MCF 10A (cell line): ENCODE measurements around the gene NKAIN4. TPM values are rescaled to one million over a fixed set of nuclear protein-coding genes. Genes with fewer than 3 reads are reported as not detected.

ENCODE experiments used
- BruUV-seq: library from RNA; stranded (reverse); fragments of 400-500 nt; replicated peaks from 2 replicates; lab custom pipeline; 2021; lab: Mats Ljungman, UMichigan
- CTCF ChIA-PET: fragments of 300-600 bp; sonication (Branson Sonifier 250); formaldehyde crosslinking; extraction: SDS; loops from one replicate; lab custom pipeline; 2021; ENCODE audit warnings: antibody characterized with exemption, inconsistent platforms; lab: Yijun Ruan, JAX
- POLR2A ChIA-PET: fragments of 300-600, 350-650 bp; sonication (Branson Sonifier 250); formaldehyde crosslinking; extraction: SDS; loops from one replicate; lab custom pipeline; 2020; ENCODE audit warnings: antibody characterized with exemption, inconsistent platforms; lab: Yijun Ruan, JAX
- DNase-seq: peaks from one replicate; pipeline ENCODE4 v3.0.0-alpha.2; 2018; ENCODE audit not compliant: unreplicated experiment
- H3K27ac Mint-ChIP-seq: one replicate; pipeline ENCODE4 v1.8.0; 2022; ENCODE audit warnings: mild to moderate bottlenecking, low read depth, mixed read lengths; ENCODE audit not compliant: unreplicated experiment
- H3K27me3 Mint-ChIP-seq: one replicate; pipeline ENCODE4 v1.8.0; 2022; ENCODE audit warnings: mixed read lengths; ENCODE audit not compliant: insufficient read depth, unreplicated experiment
- H3K36me3 Mint-ChIP-seq: one replicate; pipeline ENCODE4 v1.8.0; 2022; ENCODE audit warnings: mild to moderate bottlenecking, moderate library complexity, mixed read lengths; ENCODE audit not compliant: insufficient read depth, unreplicated experiment
- H3K4me1 Mint-ChIP-seq: one replicate; pipeline ENCODE4 v1.8.0; 2022; ENCODE audit warnings: mixed read lengths; ENCODE audit not compliant: insufficient read depth, unreplicated experiment
- H3K4me3 Mint-ChIP-seq: one replicate; pipeline ENCODE4 v1.8.0; 2022; ENCODE audit warnings: mild to moderate bottlenecking, moderate library complexity, mixed read lengths; ENCODE audit not compliant: unreplicated experiment
- H3K9me3 Mint-ChIP-seq: one replicate; pipeline ENCODE4 v1.8.0; 2022; ENCODE audit warnings: mixed read lengths; ENCODE audit not compliant: unreplicated experiment
- CTCF ChIP-seq: fragments of 200-600 bp; IDR thresholded peaks from one replicate; pipeline ENCODE4 v1.8.0; 2022; ENCODE audit warnings: antibody characterized with exemption, mild to moderate bottlenecking; ENCODE audit not compliant: unreplicated experiment
- intact Hi-C: fragments of 100-400 bp; cut with micrococcal nuclease; formaldehyde crosslinking; loops from 2 replicates; pipeline ENCODE4 v1.14.1; 2022
- total RNA-seq: library from RNA; stranded (reverse); gene quantifications from 2 replicates; pipeline ENCODE4 v1.2.3, GENCODE V29; 2022

Gene NKAIN4
- total RNA-seq, 1 experiment from 2014 or later, result not detected

DNA sequence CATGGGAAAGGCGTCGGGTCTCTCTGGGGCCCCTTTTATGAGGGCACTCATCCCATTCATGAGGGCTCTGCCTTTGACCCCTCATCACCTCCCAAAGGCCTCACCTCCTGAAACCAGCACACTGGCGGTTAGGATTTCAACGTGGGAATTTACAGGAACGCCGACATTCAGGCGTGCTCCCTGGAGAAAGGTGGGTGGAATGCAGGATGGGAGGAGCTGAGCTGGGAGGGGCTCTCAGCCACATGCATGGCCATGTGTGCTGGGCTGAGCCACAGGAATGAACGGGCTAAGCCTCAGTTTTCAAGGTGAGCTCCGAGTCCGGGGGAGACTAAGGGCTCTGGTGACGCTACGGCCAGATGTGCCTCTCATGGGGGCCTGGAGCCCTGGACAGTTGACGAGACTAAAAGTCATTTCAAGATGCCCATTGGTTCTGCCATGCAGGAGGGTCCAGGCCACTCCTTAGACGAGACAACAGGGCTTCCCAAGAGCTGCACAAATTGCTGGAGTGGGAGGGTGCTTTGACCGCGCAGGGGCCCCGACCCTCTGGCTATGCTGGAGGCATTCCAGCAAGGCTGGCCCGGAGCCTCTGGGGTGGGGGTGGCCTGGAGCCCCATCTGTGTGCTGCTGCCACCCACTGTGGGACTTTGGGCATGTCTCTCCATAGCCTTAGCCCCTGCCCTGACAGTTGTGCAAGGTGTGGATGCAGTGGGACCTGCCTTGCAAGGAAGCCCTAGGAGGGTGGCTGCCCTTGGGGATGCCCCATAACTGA lies 14.6 kb upstream of the NKAIN4 start:
- intact Hi-C loops, result no loop called here
- no peak for TF ChIP-seq CTCF
- Mint-ChIP-seq H3K4me3 (no peak overlapping the region), H3K9me3 (no peaks in the 10 kb centered on the region), H3K36me3 (peaks cover 7% of the 10 kb centered on the region), H3K27me3 (peaks cover 12% of the 10 kb centered on the region), H3K4me1 (peaks cover 5% of the 10 kb centered on the region), H3K27ac (no peak overlapping the region)
- DNase-seq, result no peak
- BruUV-seq, result no TSS peak
- ChIA-PET CTCF (interaction anchor here (0.6 to 7.2 kb wide), 4 partner anchors 37 to 801 kb away, joined by 3 to 60 read pairs (median 4); no protein-coding TSS in a partner anchor), POLR2A (interaction anchor here (0.6 kb wide), 1 partner anchor 596 kb away, joined by 4 read pairs; the partner anchor contains the start of gene TPD52L2)

DNA sequence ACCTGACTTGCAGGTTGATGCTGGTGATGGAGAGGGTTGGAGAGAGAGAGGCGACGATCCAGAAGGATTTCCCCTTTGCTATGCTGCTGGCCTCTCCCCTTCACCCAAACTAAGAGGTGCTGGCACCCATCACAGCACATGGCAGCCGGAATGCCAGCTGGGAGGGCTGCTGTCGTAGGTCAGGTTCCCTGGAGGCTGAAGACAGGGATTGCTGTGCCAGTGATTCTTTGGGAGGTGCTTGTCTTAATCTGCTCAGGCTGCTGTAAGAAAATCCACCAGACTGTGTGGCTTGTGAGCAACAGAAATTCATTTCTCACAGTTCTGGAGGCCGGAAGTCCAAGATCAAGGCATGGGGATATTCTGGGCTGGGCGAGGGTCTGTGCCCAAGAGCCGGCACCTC lies 14.0 kb upstream of the NKAIN4 start:
- CTCF ChIA-PET, result interaction anchor here (0.6 to 7.2 kb wide), 3 partner anchors 37 to 108 kb away, joined by 3 to 60 read pairs (median 4); no protein-coding TSS in a partner anchor
- POLR2A ChIA-PET, result interaction anchor here (0.6 kb wide), 1 partner anchor 597 kb away, joined by 4 read pairs; the partner anchor contains the start of gene TPD52L2
- H3K4me1 Mint-ChIP-seq, result peaks cover 5% of the 10 kb centered on the region
- DNase-seq, result no peak
- no peak overlapping the region for H3K4me3 Mint-ChIP-seq
- no peak for TF ChIP-seq CTCF
- no TSS peak for BruUV-seq
- intact Hi-C loops, result no loop called here
- peaks cover 15% of the 10 kb centered on the region for H3K27me3 Mint-ChIP-seq
- H3K9me3 Mint-ChIP-seq, result no peaks in the 10 kb centered on the region
- H3K36me3 Mint-ChIP-seq, result peaks cover 7% of the 10 kb centered on the region
- no peak overlapping the region for H3K27ac Mint-ChIP-seq

GRCh38 chr20:63267691-63268090 lies 13.4 kb upstream of the NKAIN4 start:
- no peak for DNase-seq
- Mint-ChIP-seq H3K27me3 (peaks cover 21% of the 10 kb centered on the region), H3K4me1 (peaks cover 5% of the 10 kb centered on the region), H3K27ac (no peak overlapping the region), H3K4me3 (no peak overlapping the region), H3K9me3 (no peaks in the 10 kb centered on the region), H3K36me3 (peaks cover 7% of the 10 kb centered on the region)
- no TSS peak for BruUV-seq
- POLR2A ChIA-PET, result no interaction called here
- intact Hi-C loops, result no loop called here
- no peak for TF ChIP-seq CTCF
- CTCF ChIA-PET, result interaction anchor here (0.6 to 0.9 kb wide), 2 partner anchors 41 to 354 kb away, joined by 3 read pairs; no protein-coding TSS in a partner anchor

- Mint-ChIP-seq H3K27me3 (peaks cover 37% of the 10 kb centered on the region), H3K36me3 (peaks cover 7% of the 10 kb centered on the region), H3K27ac (no peak overlapping the region), H3K4me3 (no peak overlapping the region), H3K4me1 (no peaks in the 10 kb centered on the region), H3K9me3 (no peaks in the 10 kb centered on the region)
- no peak for TF ChIP-seq CTCF
- BruUV-seq, result no TSS peak
- intact Hi-C loops, result no loop called here
- DNase-seq, result no peak
- CTCF ChIA-PET, result interaction anchor here (0.9 to 3.4 kb wide), 2 partner anchors 9 to 43 kb away, joined by 3 to 22 read pairs; no protein-coding TSS in a partner anchor
- POLR2A ChIA-PET, result interaction anchor here (1.2 kb wide), 1 partner anchor 10 kb away, joined by 4 read pairs; no protein-coding TSS in a partner anchor
Observed at GRCh38 chr20:63265891-63266515, 11.7 kb upstream of the NKAIN4 start.
